DND-41 (cell line): ENCODE results near the gene ZNF462.

Source experiments
- ATAC-seq: fragments of 200-7000 bp; cut with Tn5 transposase; 3 replicates; pipeline ENCODE4 v1.9.1; 2021; ENCODE audit warnings: low read depth; ENCODE audit not compliant: insufficient read depth
- DNase-seq: peaks from one replicate; pipeline ENCODE4 v3.0.0-alpha.2; 2020
- H2AFZ ChIP-seq: 2 replicates; pipeline ENCODE4 v1.6.0; 2012; ENCODE audit warnings: low read depth, low read length
- H3K27ac ChIP-seq: 2 replicates; pipeline ENCODE4 v1.5.1; 2012; ENCODE audit warnings: low read length, inconsistent platforms
- H3K27me3 ChIP-seq: fragments of 200-600 bp; sonication (generic); 2 replicates; pipeline ENCODE4 v1.6.0; 2012; ENCODE audit warnings: low read length, mild to moderate bottlenecking, inconsistent platforms; ENCODE audit not compliant: insufficient read depth, poor library complexity
- H3K36me3 ChIP-seq: 2 replicates; pipeline ENCODE4 v1.5.1; 2012; ENCODE audit warnings: low read length, inconsistent platforms; ENCODE audit not compliant: insufficient read depth
- H3K4me1 ChIP-seq: 2 replicates; pipeline ENCODE4 v1.5.1; 2012; ENCODE audit warnings: mild to moderate bottlenecking, low read length; ENCODE audit not compliant: insufficient read depth
- H3K4me2 ChIP-seq: 2 replicates; pipeline ENCODE4 v1.6.0; 2012; ENCODE audit warnings: mild to moderate bottlenecking, moderate library complexity, low read length, inconsistent platforms; ENCODE audit not compliant: insufficient read depth
- H3K4me3 ChIP-seq, 2 experiments: fragments of 200-600 bp in 1 of 2; shearing (Covaris generic) in 1 of 2; 2 replicates each; pipeline ENCODE4 v1.5.1; 2012 to 2016; ENCODE audit warnings: inconsistent platforms in 2 of 2, low read length in 2 of 2, mild to moderate bottlenecking in 2 of 2, low read depth in 1 of 2, moderate library complexity in 1 of 2
- H3K79me2 ChIP-seq: 2 replicates; pipeline ENCODE4 v1.6.0; 2012; ENCODE audit warnings: low read length, inconsistent platforms; ENCODE audit not compliant: insufficient read depth
- H3K9ac ChIP-seq: 2 replicates; pipeline ENCODE4 v1.6.0; 2012; ENCODE audit warnings: low read depth, mild to moderate bottlenecking, inconsistent platforms, low read length, moderate library complexity
- H3K9me3 ChIP-seq: 2 replicates; pipeline ENCODE4 v1.5.1; 2012; ENCODE audit warnings: low read length, moderate library complexity, mild to moderate bottlenecking, inconsistent platforms; ENCODE audit not compliant: insufficient read depth, severe bottlenecking
- H4K20me1 ChIP-seq: 2 replicates; pipeline ENCODE4 v1.6.0; 2012; ENCODE audit warnings: low read length; ENCODE audit not compliant: insufficient read depth
- EZH2 ChIP-seq: IDR thresholded peaks from 3 replicates; pipeline ENCODE4 v1.6.1; 2012; ENCODE audit warnings: borderline replicate concordance, low read depth, mild to moderate bottlenecking, moderate library complexity, low read length, inconsistent platforms; ENCODE audit not compliant: severe bottlenecking
- TF ChIP-seq, protein P1 (sequence below): IDR thresholded peaks from 2 replicates; pipeline ENCODE4 v1.5.1; 2012; ENCODE audit warnings: borderline replicate concordance, low read length, moderate library complexity, mild to moderate bottlenecking; ENCODE audit not compliant: poor library complexity, severe bottlenecking; ENCODE audit errors: extremely low read depth

Gene ZNF462

DNA sequence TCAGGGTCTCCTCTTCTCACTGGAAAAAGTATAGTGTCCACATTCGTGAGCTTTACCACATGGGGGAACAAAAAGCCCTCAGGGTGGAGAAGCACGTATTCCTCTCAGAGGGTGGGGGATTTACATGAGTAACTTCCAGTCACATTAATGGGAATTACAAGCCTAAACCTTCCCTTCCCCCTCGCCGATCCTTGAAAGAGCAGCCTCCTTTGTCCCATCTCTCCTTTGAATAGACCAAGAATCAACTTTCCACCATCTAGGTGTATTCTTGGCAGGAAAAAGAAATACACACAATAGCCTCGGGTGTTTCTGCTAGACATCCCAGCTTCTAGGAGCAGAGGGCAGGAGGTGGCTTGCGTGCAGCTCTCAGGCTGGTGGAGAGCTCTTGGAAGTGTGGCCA is 144.4 kb downstream of the ZNF462 start:
- H3K4me1 ChIP-seq: no peaks in the 10 kb centered on the region
- no peaks in the 10 kb centered on the region for H3K79me2 ChIP-seq
- no peak for DNase-seq
- no peak overlapping the region for H3K4me2 ChIP-seq
- no peaks in the 10 kb centered on the region for H4K20me1 ChIP-seq
- no peak overlapping the region for H3K27ac ChIP-seq
- H3K4me3 ChIP-seq: no peak overlapping the region
- no peak overlapping the region for H2AFZ ChIP-seq
- no peaks in the 10 kb centered on the region for H3K9me3 ChIP-seq
- no peak for TF ChIP-seq EZH2
- TF ChIP-seq, protein P1, sequence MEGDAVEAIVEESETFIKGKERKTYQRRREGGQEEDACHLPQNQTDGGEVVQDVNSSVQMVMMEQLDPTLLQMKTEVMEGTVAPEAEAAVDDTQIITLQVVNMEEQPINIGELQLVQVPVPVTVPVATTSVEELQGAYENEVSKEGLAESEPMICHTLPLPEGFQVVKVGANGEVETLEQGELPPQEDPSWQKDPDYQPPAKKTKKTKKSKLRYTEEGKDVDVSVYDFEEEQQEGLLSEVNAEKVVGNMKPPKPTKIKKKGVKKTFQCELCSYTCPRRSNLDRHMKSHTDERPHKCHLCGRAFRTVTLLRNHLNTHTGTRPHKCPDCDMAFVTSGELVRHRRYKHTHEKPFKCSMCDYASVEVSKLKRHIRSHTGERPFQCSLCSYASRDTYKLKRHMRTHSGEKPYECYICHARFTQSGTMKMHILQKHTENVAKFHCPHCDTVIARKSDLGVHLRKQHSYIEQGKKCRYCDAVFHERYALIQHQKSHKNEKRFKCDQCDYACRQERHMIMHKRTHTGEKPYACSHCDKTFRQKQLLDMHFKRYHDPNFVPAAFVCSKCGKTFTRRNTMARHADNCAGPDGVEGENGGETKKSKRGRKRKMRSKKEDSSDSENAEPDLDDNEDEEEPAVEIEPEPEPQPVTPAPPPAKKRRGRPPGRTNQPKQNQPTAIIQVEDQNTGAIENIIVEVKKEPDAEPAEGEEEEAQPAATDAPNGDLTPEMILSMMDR: no peak
- peaks cover 9% of the 10 kb centered on the region; the same call in 1 of the 2 replicates for H3K36me3 ChIP-seq
- no peaks in the 10 kb centered on the region for H3K27me3 ChIP-seq
- H3K9ac ChIP-seq: no peak overlapping the region
- ATAC-seq: no peak

DNA sequence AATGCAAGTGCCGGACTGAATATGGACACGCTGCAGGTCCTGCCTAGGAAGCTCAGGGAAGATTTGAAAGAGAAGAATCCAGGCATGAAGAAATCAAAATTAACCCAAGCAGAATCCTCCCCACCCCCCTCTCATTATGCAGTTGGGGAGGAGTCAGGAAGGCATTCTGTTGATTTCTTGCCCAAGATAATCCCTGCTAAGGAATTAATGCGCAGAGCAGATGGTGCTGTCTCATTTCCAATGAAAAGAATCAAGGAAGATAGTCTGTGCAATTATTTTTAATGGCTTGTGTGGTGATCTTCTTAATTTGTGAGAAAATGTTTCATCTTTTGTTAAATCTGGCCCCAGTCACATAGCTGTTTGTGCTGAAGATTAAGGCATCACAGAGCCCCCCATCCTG is 145.0 kb downstream of the ZNF462 start:
- DNase-seq (no peak), ATAC-seq (no peak)
- H3K9ac ChIP-seq: no peak overlapping the region
- no peaks in the 10 kb centered on the region for H3K79me2 ChIP-seq
- TF ChIP-seq EZH2: no peak
- TF ChIP-seq, protein P1: no peak
- H3K27ac ChIP-seq: no peak overlapping the region
- H2AFZ ChIP-seq: no peak overlapping the region
- H4K20me1 ChIP-seq: no peaks in the 10 kb centered on the region
- no peaks in the 10 kb centered on the region for H3K9me3 ChIP-seq
- no peaks in the 10 kb centered on the region for H3K27me3 ChIP-seq
- H3K4me1 ChIP-seq: no peaks in the 10 kb centered on the region
- no peak overlapping the region for H3K4me2 ChIP-seq
- H3K4me3 ChIP-seq: no peak overlapping the region
- H3K36me3 ChIP-seq: peaks cover 9% of the 10 kb centered on the region; the same call in 1 of the 2 replicates

DNA sequence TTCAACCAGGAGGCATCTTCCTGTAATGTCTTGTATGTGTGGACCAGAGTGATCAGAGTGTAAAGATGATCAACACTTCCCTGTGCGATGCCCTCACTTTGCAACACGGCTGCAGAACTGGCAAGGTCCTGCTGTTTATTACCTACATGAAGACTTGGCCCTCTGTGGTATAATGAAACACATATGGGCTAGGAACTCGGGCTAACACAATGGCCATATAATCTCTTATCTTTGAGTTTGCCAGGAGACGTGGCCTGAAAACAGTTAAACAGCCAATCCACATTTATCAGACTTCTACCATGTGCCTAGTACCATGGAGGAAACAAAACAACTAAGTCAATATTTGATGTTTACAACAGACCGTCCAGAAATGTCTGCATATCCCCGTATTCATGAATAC is 145.5 kb downstream of the ZNF462 start:
- Histone ChIP-seq H3K4me3 (no peak overlapping the region), H3K36me3 (peaks cover 9% of the 10 kb centered on the region; the same call in 1 of the 2 replicates), H3K27me3 (no peaks in the 10 kb centered on the region), H3K27ac (no peak overlapping the region), H3K9me3 (no peaks in the 10 kb centered on the region), H3K79me2 (no peaks in the 10 kb centered on the region), H3K9ac (no peak overlapping the region), H2AFZ (no peak overlapping the region), H3K4me2 (no peak overlapping the region), H4K20me1 (no peaks in the 10 kb centered on the region), H3K4me1 (no peaks in the 10 kb centered on the region)
- TF ChIP-seq EZH2: no peak
- TF ChIP-seq, protein P1: no peak
- DNase-seq: no peak
- ATAC-seq: no peak

DNA sequence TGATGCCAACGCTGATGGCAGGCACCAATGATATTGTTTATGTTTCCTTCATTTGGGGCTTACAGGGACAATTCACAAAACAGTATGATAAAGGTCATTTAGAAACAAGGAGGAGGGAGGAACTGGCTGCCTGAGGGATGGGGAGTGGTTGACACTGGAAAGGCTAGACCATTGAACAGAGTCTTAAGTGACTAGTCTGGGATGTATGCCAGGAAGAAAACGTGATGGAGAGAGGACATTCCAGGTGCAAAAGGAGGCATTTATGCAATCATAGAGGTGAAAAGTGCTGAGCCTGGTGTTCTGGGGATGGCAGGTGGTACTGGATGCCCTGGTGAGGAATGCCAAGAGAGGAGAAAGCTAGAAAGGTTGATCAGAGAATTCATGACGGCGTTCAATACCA is 153.4 kb downstream of the ZNF462 start:
- Histone ChIP-seq H4K20me1 (no peaks in the 10 kb centered on the region), H3K9ac (no peak overlapping the region), H3K9me3 (peaks cover 10% of the 10 kb centered on the region), H3K4me3 (no peak overlapping the region), H3K27me3 (no peaks in the 10 kb centered on the region), H3K27ac (no peak overlapping the region), H3K4me2 (no peak overlapping the region), H3K79me2 (no peaks in the 10 kb centered on the region), H3K36me3 (no peaks in the 10 kb centered on the region), H2AFZ (no peak overlapping the region), H3K4me1 (peaks cover 25% of the 10 kb centered on the region)
- no peak for ATAC-seq
- TF ChIP-seq EZH2: no peak
- TF ChIP-seq, protein P1: no peak
- DNase-seq: no peak
